H1 (cell line): Measurements from ENCODE around the gene KREMEN1. TPM values are rescaled to one million over a fixed set of nuclear protein-coding genes. Genes with fewer than 3 reads are reported as not detected.

ENCODE experiments used
- polyA plus RNA-seq, 7 experiments: library from polyadenylated mRNA; depleted of rRNA in 3 of 7; stranded (reverse) in 5 of 7; unstranded in 2 of 7; fragments of >200 nt in 5 of 7; fragments of 200-250 nt in 2 of 7; gene quantifications; 1 replicate in 5 of 7; 2 replicates in 1 of 7; 4 replicates in 1 of 7; pipeline versions ENCODE4 v1.2.1 to v1.2.3, GENCODE V29; 2011 to 2013; ENCODE audit warnings: missing spikeins in 2 of 7, mixed read lengths in 2 of 7
- small RNA-seq: library from polyadenylated mRNA; stranded (forward); fragments of <200 nt; extraction: miRNeasy Mini kit (QIAGEN cat#:217004); gene quantifications from one replicate; pipeline ENCODE3, GENCODE V24; 2013; ENCODE audit not compliant: insufficient read depth
- total RNA-seq: library from RNA; stranded (reverse); fragmentation: NEBNext Ultra II Directional; extraction: Animal tissue kit (Norgen Biotek cat#: 25700); gene quantifications from 2 replicates; pipeline ENCODE4 v1.2.1, GENCODE V29; 2021

The KREMEN1 gene
- total and polyA plus RNA-seq, 2 of the 8 experiments (the other 6 are each of a cell fraction or from before 2014, with no cell fraction given), result 2.1 to 3.2 TPM

Small RNA genes within 50 kb of the gene (small RNA-seq; reads per million reads assigned to genes)
- gene RNU6-1219P (not detected), gene RNU6-810P (not detected)

Other genes with a start within 250 kb of the KREMEN1 start
- gene ZNRF3, start 189.5 kb upstream of the KREMEN1 start, total RNA-seq, result 20.6 and 21.7 TPM in 2 replicates
- 14.1 and 21.0 TPM in 2 replicates for gene ZNRF3, start 189.5 kb upstream of the KREMEN1 start, polyA plus RNA-seq (2011; rRNA removed)
- not detected in 2 replicates for gene C22orf31, start 11.2 kb upstream of the KREMEN1 start, total RNA-seq
- gene C22orf31, start 11.2 kb upstream of the KREMEN1 start, polyA plus RNA-seq (2011; rRNA removed), result not detected in 2 replicates
- 3.8 and 3.9 TPM in 2 replicates for gene EMID1, start 132.9 kb downstream of the KREMEN1 start, total RNA-seq
- 7.4 and 11.1 TPM in 2 replicates for gene EMID1, start 132.9 kb downstream of the KREMEN1 start, polyA plus RNA-seq (2011; rRNA removed)
- gene RHBDD3, start 194.9 kb downstream of the KREMEN1 start, total RNA-seq, result 72.1 and 75.7 TPM in 2 replicates
- gene RHBDD3, start 194.9 kb downstream of the KREMEN1 start, polyA plus RNA-seq (2011; rRNA removed), result 117 and 171 TPM in 2 replicates
- 385 and 387 TPM in 2 replicates for gene EWSR1, start 195.2 kb downstream of the KREMEN1 start, total RNA-seq
- gene EWSR1, start 195.2 kb downstream of the KREMEN1 start, polyA plus RNA-seq (2011; rRNA removed), result 646 and 930 TPM in 2 replicates
- 9.7 and 10.1 TPM in 2 replicates for gene GAS2L1, start 233.6 kb downstream of the KREMEN1 start, total RNA-seq
- gene GAS2L1, start 233.6 kb downstream of the KREMEN1 start, polyA plus RNA-seq (2011; rRNA removed), result 3.6 and 6.8 TPM in 2 replicates
- gene RASL10A, start 242.7 kb downstream of the KREMEN1 start, total RNA-seq, result 1.4 and 1.5 TPM in 2 replicates
- gene RASL10A, start 242.7 kb downstream of the KREMEN1 start, polyA plus RNA-seq (2011; rRNA removed), result 1.1 and 1.6 TPM in 2 replicates